ENCODE results near the gene TFAP2E.

GRCh38 chr1:35555601-35556477 is 17.3 kb upstream of the TFAP2E start:
- TF ChIP-seq CTCF (IDR thresholded peaks at IDR 0.05; ENCODE audit: low read depth, low read length, poor library complexity, severe bottlenecking): no peak
- no peak for TF ChIP-seq EZH2phosphoT487 (IDR thresholded peaks at IDR 0.05; ENCODE audit: borderline replicate concordance, low read length)

Data from DOHH2 (cell line).